ENCODE results near the gene VAV2. TPM values are rescaled to one million over a fixed set of nuclear protein-coding genes. Genes with fewer than 3 reads are reported as not detected.

Gene VAV2
- total and polyA plus RNA-seq, 2 experiments from 2014 or later, result 10.8 to 15.3 TPM

- Histone ChIP-seq H3K36me3 (no peaks in the 10 kb centered on the region), H3K4me1 (ENCODE audit: low read depth) (peaks cover 10% of the 10 kb centered on the region), H3K27ac (no peak overlapping the region), H3K27me3 (no peaks in the 10 kb centered on the region), H3K9me3 (ENCODE audit: low read depth) (no peaks in the 10 kb centered on the region), H3K4me3 (no peak overlapping the region)
- no peak for DNase-seq (ENCODE audit: low read depth in 1 of 2, low spot score in 1 of 2)
- TF ChIP-seq, protein P1, sequence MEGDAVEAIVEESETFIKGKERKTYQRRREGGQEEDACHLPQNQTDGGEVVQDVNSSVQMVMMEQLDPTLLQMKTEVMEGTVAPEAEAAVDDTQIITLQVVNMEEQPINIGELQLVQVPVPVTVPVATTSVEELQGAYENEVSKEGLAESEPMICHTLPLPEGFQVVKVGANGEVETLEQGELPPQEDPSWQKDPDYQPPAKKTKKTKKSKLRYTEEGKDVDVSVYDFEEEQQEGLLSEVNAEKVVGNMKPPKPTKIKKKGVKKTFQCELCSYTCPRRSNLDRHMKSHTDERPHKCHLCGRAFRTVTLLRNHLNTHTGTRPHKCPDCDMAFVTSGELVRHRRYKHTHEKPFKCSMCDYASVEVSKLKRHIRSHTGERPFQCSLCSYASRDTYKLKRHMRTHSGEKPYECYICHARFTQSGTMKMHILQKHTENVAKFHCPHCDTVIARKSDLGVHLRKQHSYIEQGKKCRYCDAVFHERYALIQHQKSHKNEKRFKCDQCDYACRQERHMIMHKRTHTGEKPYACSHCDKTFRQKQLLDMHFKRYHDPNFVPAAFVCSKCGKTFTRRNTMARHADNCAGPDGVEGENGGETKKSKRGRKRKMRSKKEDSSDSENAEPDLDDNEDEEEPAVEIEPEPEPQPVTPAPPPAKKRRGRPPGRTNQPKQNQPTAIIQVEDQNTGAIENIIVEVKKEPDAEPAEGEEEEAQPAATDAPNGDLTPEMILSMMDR (IDR thresholded peaks at IDR 0.05; ENCODE audit: low read depth, low read length), result no peak
These were observed 11.1 kb downstream of the VAV2 start for GRCh38 chr9:133980864-133981588.

- no peak for DNase-seq (ENCODE audit: low read depth in 1 of 2, low spot score in 1 of 2)
- Histone ChIP-seq H3K27me3 (no peaks in the 10 kb centered on the region), H3K4me3 (no peak overlapping the region), H3K36me3 (no peaks in the 10 kb centered on the region), H3K9me3 (ENCODE audit: low read depth) (no peaks in the 10 kb centered on the region), H3K4me1 (ENCODE audit: low read depth) (peaks cover 10% of the 10 kb centered on the region), H3K27ac (peak overlapping the region; percentile 34)
- TF ChIP-seq, protein P1 (IDR thresholded peaks at IDR 0.05; ENCODE audit: low read depth, low read length), result no peak
These were observed 11.9 kb downstream of the VAV2 start for GRCh38 chr9:133979921-133980863.

DNA sequence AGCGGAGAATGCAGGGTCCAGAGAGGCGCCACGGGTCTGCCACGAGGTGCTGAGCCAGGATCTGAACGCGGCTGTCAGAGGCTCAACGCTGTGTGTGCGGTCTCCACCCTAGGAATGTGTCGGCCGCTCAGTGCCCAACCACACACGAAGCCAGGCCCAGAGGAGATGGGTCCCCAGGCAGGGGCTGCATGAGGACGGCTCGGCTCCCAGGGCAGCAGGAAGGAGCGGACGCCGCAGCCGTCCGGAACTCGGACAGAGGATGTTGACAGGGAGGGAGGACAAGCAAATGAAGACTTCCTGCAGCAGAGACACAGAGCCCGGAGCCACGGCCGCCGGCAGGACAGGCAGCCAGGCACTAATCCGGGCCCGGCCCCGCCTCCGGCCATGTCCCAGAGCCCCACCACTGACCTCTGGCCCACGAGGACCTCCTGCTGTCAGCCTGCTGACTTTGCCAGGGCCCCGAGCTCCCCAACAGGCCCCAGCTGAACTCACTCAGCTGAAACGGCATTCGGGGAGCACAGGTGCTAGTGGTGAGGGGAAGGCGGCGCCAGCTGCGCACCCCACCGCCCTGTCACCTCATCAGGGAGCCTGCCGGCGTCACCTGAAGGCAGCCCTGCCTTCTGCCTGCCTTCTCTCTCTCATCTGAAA, 12.7 kb downstream of the VAV2 start:
- no peaks in the 10 kb centered on the region for H3K36me3 ChIP-seq
- H3K27me3 ChIP-seq, result no peaks in the 10 kb centered on the region
- peak overlapping the region; percentile 34 for H3K27ac ChIP-seq
- TF ChIP-seq, protein P1 (IDR thresholded peaks at IDR 0.05; ENCODE audit: low read depth, low read length), result no peak
- no peaks in the 10 kb centered on the region for H3K9me3 ChIP-seq (ENCODE audit: low read depth)
- peak; percentile 31 to 63 for DNase-seq (ENCODE audit: low read depth in 1 of 2, low spot score in 1 of 2)
- no peak overlapping the region for H3K4me3 ChIP-seq
- H3K4me1 ChIP-seq (ENCODE audit: low read depth), result peaks cover 10% of the 10 kb centered on the region

DNA sequence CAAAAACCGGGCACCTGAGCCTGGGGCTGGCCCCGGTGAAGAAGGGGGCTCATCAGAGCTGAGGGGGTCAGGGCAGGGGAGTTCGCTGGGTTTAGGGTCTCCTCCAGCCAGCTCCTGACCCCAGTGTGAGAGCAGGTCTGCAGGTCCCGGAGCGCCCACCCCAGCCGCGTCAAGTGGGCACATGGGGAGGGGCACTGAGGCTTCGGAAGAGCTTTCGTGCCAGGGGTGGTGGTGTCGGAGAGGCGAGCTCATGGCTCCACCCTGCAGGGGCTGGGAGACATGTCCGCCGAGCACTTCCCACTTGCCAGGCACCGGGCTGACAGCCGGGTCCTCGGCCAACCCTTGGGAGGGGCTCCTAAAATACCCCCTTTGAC, 13.2 kb downstream of the VAV2 start:
- peaks cover 10% of the 10 kb centered on the region for H3K4me1 ChIP-seq (ENCODE audit: low read depth)
- no peak for DNase-seq (ENCODE audit: low read depth in 1 of 2, low spot score in 1 of 2)
- H3K9me3 ChIP-seq (ENCODE audit: low read depth), result no peaks in the 10 kb centered on the region
- peak overlapping the region; percentile 34 for H3K27ac ChIP-seq
- no peak overlapping the region for H3K4me3 ChIP-seq
- H3K36me3 ChIP-seq, result no peaks in the 10 kb centered on the region
- H3K27me3 ChIP-seq, result no peaks in the 10 kb centered on the region
- TF ChIP-seq, protein P1 (IDR thresholded peaks at IDR 0.05; ENCODE audit: low read depth, low read length), result no peak

DNA sequence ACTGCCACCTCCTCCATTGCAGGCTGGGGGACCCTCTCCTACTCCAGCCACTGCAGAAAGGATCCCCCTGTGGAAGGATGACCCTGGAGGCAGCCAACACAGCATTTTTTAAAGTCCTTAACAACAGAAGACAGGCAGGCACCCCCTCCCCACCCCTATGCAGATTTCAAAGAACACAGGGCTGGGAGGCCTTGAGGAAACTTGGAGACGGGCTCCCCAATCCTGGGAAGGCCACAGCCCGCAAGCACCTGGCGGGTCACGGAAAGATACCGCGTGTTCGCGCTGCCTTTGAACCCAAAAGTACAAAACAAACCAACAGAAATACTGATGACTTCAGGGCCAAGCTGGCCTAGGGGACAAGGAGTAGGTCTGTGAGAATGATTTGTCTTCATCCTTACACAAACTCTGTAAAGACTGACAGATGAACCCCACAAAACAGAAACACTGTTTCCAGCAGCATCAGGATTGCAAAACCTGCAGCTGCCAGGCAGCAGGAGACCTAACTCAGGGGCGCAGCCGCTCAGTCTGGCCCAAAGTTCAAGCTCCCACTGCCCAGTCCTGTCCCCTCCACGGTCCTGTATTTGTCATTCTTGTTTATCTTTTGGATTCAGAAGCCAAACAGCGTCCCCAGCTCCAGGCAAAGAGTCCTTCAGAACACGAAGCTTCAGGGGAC, 13.8 kb downstream of the VAV2 start:
- no peaks in the 10 kb centered on the region for H3K27me3 ChIP-seq
- no peaks in the 10 kb centered on the region for H3K9me3 ChIP-seq (ENCODE audit: low read depth)
- H3K4me3 ChIP-seq, result no peak overlapping the region
- TF ChIP-seq, protein P1 (IDR thresholded peaks at IDR 0.05; ENCODE audit: low read depth, low read length), result no peak
- no peak for DNase-seq (ENCODE audit: low read depth in 1 of 2, low spot score in 1 of 2)
- no peaks in the 10 kb centered on the region for H3K36me3 ChIP-seq
- no peak overlapping the region for H3K27ac ChIP-seq
- H3K4me1 ChIP-seq (ENCODE audit: low read depth), result peaks cover 10% of the 10 kb centered on the region

All from cardiac muscle cell (in vitro differentiated cells and primary cell).